Neural progenitor cell (in vitro differentiated cells): ENCODE data around the gene MOSMO. TPM values are rescaled to one million over a fixed set of nuclear protein-coding genes. Genes with fewer than 3 reads are reported as not detected.

Experiments
- DNase-seq: peaks from one replicate; pipeline ENCODE4 v3.0.0-alpha.2; 2016; ENCODE audit warnings: low spot score
- H2AFZ ChIP-seq: fragments of 200-600 bp; sonication (generic); replicated peaks from 2 replicates; pipeline ENCODE4 v1.6.1; 2016; ENCODE audit warnings: antibody characterized with exemption
- H3F3A ChIP-seq: fragments of 200-600 bp; sonication (generic); 2 replicates; pipeline ENCODE4 v1.6.1; 2016; ENCODE audit warnings: antibody characterized with exemption, low read depth
- H3K27ac ChIP-seq: fragments of 200-600 bp; sonication (generic); 2 replicates; pipeline ENCODE4 v1.5.1; 2016; ENCODE audit warnings: mild to moderate bottlenecking
- H3K27me3 ChIP-seq: fragments of 200-600 bp; sonication (generic); 2 replicates; pipeline ENCODE4 v1.6.1; 2016; ENCODE audit warnings: mild to moderate bottlenecking, moderate library complexity
- H3K36me3 ChIP-seq: fragments of 200-600 bp; sonication (generic); 2 replicates; pipeline ENCODE4 v1.5.1; 2016
- H3K4me1 ChIP-seq: fragments of 200-600 bp; sonication (generic); 2 replicates; pipeline ENCODE4 v1.6.1; 2016; ENCODE audit warnings: mixed run types
- H3K4me2 ChIP-seq: fragments of 200-600 bp; sonication (generic); 2 replicates; pipeline ENCODE4 v1.6.1; 2016
- H3K4me3 ChIP-seq: fragments of 200-600 bp; sonication (generic); 2 replicates; pipeline ENCODE4 v1.5.1; 2016
- H3K79me2 ChIP-seq: fragments of 200-600 bp; sonication (generic); 2 replicates; pipeline ENCODE4 v1.6.1; 2016; ENCODE audit warnings: low read depth
- H3K9ac ChIP-seq: fragments of 200-600 bp; sonication (generic); 2 replicates; pipeline ENCODE4 v1.6.1; 2016
- H3K9me3 ChIP-seq: fragments of 200-600 bp; sonication (generic); 2 replicates; pipeline ENCODE4 v1.5.1; 2016; ENCODE audit warnings: low read depth
- H4K20me1 ChIP-seq: fragments of 200-600 bp; sonication (generic); 2 replicates; pipeline ENCODE4 v1.6.1; 2016; ENCODE audit warnings: low read depth
- H3K27ac Mint-ChIP-seq: 3 replicates; pipeline ENCODE4 v1.8.0; 2021; ENCODE audit warnings: mixed read lengths
- H3K27me3 Mint-ChIP-seq: 2 replicates; pipeline ENCODE4 v1.8.0; 2022; ENCODE audit warnings: low read depth, mild to moderate bottlenecking, inconsistent platforms, moderate library complexity, mixed read lengths; ENCODE audit not compliant: insufficient read depth
- H3K36me3 Mint-ChIP-seq: 3 replicates; pipeline ENCODE4 v1.8.0; 2021; ENCODE audit warnings: mixed read lengths
- H3K4me1 Mint-ChIP-seq: 3 replicates; pipeline ENCODE4 v1.8.0; 2021; ENCODE audit warnings: mixed read lengths
- H3K4me3 Mint-ChIP-seq: 3 replicates; pipeline ENCODE4 v1.8.0; 2021; ENCODE audit warnings: mild to moderate bottlenecking, moderate library complexity, mixed read lengths
- H3K9me3 Mint-ChIP-seq: 3 replicates; pipeline ENCODE4 v1.8.0; 2020; ENCODE audit warnings: mixed read lengths
- CTCF ChIP-seq: fragments of 200-600 bp; sonication (generic); IDR thresholded peaks from 2 replicates; pipeline ENCODE4 v1.5.1; 2017; ENCODE audit warnings: antibody characterized with exemption, mild to moderate bottlenecking
- EZH2 ChIP-seq: fragments of 200-600 bp; sonication (generic); IDR thresholded peaks from 2 replicates; pipeline ENCODE4 v1.6.1; 2017; ENCODE audit warnings: antibody characterized with exemption, mild to moderate bottlenecking, moderate library complexity
- EZH2phosphoT487 ChIP-seq: fragments of 200-600 bp; sonication (generic); IDR thresholded peaks from 2 replicates; pipeline ENCODE4 v1.6.1; 2017; ENCODE audit warnings: antibody characterized with exemption
- total RNA-seq: library from RNA; depleted of rRNA; stranded (reverse); fragments of >200 nt; gene quantifications from 2 replicates; pipeline ENCODE4 v1.2.3, GENCODE V29; 2015; ENCODE audit warnings: low replicate concordance

The MOSMO gene
- total RNA-seq, 1 donor from 2014 or later = 35.2 TPM

GRCh38 chr16:22027633-22028032 is 19.7 kb downstream of the MOSMO start:
- peaks cover 28% of the 10 kb centered on the region for H4K20me1 ChIP-seq
- H3K79me2 ChIP-seq = peaks cover 61% of the 10 kb centered on the region

DNA sequence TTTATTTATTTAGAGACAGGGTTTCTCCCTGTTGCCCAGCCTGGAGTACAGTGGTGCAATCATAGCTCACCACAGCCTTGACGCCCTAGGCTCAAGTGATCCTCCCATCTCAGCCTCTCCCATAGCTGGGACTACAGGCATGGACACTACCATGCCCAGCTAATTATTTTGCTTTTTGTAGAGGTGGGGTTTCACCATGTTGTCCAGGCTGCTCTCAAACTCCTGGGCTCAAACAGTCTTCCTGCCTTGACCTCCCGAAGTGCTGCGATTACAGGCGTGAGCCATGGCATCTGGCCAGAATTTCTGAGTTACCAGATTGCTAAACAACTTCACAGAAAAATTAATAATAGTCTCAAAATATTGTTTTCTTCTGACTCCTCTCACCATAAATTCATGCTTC is 21.7 kb downstream of the MOSMO start:
- Histone ChIP-seq H4K20me1 (peaks cover 14% of the 10 kb centered on the region), H3K79me2 (peaks cover 54% of the 10 kb centered on the region)
- H3K4me3 Mint-ChIP-seq = no peak overlapping the region

More at GRCh38 chr16:22027633-22028032, 19.7 kb downstream of the MOSMO start:
- Histone ChIP-seq H3K4me2 (no peak overlapping the region), H3K9ac (no peak overlapping the region), H2AFZ (no peak overlapping the region), H3F3A (no peaks in the 10 kb centered on the region), H3K36me3 (no peaks in the 10 kb centered on the region), H3K4me3 (no peak overlapping the region), H3K27me3 (no peaks in the 10 kb centered on the region), H3K4me1 (peaks cover 5% of the 10 kb centered on the region), H3K9me3 (no peaks in the 10 kb centered on the region), H3K27ac (peak overlapping the region; percentile 44)
- no peak for TF ChIP-seq CTCF
- no peak for TF ChIP-seq EZH2phosphoT487
- TF ChIP-seq EZH2 = no peak
- Mint-ChIP-seq H3K9me3 (no peaks in the 10 kb centered on the region), H3K4me1 (peaks cover 4% of the 10 kb centered on the region), H3K27me3 (no peaks in the 10 kb centered on the region), H3K36me3 (peaks cover 4% of the 10 kb centered on the region), H3K4me3 (no peak overlapping the region), H3K27ac (no peak overlapping the region)
- DNase-seq = no peak

GRCh38 chr16:22030087-22030812 is 22.3 kb downstream of the MOSMO start:
- H3K27ac ChIP-seq = no peak overlapping the region
- H3K27me3 ChIP-seq = no peaks in the 10 kb centered on the region
- no peaks in the 10 kb centered on the region for H3K4me1 ChIP-seq

More for the DNA sequence above, 21.7 kb downstream of the MOSMO start:
- H2AFZ ChIP-seq = no peak overlapping the region
- no peaks in the 10 kb centered on the region for H3K4me1 ChIP-seq
- H3K27ac Mint-ChIP-seq = no peak overlapping the region
- no peak overlapping the region for H3K4me2 ChIP-seq
- no peaks in the 10 kb centered on the region for H3K36me3 ChIP-seq
- H3K9me3 Mint-ChIP-seq = no peaks in the 10 kb centered on the region
- no peak overlapping the region for H3K27ac ChIP-seq
- H3K9ac ChIP-seq = no peak overlapping the region
- H3K9me3 ChIP-seq = no peaks in the 10 kb centered on the region
- no peaks in the 10 kb centered on the region for H3K27me3 Mint-ChIP-seq
- no peaks in the 10 kb centered on the region for H3K27me3 ChIP-seq
- H3F3A ChIP-seq = no peaks in the 10 kb centered on the region
- peaks cover 9% of the 10 kb centered on the region for H3K36me3 Mint-ChIP-seq
- H3K4me1 Mint-ChIP-seq = no peaks in the 10 kb centered on the region
- no peak for DNase-seq
- H3K4me3 ChIP-seq = no peak overlapping the region
- TF ChIP-seq EZH2 = no peak
- TF ChIP-seq CTCF = no peak
- TF ChIP-seq EZH2phosphoT487 = no peak

More at GRCh38 chr16:22030087-22030812, 22.3 kb downstream of the MOSMO start:
- no peak for DNase-seq
- Histone ChIP-seq H3K4me3 (no peak overlapping the region), H3K9me3 (no peaks in the 10 kb centered on the region), H3K4me2 (no peak overlapping the region), H3K9ac (no peak overlapping the region), H3K79me2 (peaks cover 52% of the 10 kb centered on the region), H2AFZ (no peak overlapping the region), H3F3A (no peaks in the 10 kb centered on the region), H3K36me3 (no peaks in the 10 kb centered on the region), H4K20me1 (peaks cover 13% of the 10 kb centered on the region)
- no peaks in the 10 kb centered on the region for H3K27me3 Mint-ChIP-seq
- no peak for TF ChIP-seq CTCF
- no peak for TF ChIP-seq EZH2phosphoT487
- TF ChIP-seq EZH2 = no peak
- no peak overlapping the region for H3K27ac Mint-ChIP-seq
- H3K4me1 Mint-ChIP-seq = peaks cover 4% of the 10 kb centered on the region
- no peaks in the 10 kb centered on the region for H3K9me3 Mint-ChIP-seq
- H3K36me3 Mint-ChIP-seq = peaks cover 9% of the 10 kb centered on the region
- no peak overlapping the region for H3K4me3 Mint-ChIP-seq
